Measurements from ENCODE around the gene DLEC1. TPM values are rescaled to one million over a fixed set of nuclear protein-coding genes. Genes with fewer than 3 reads are reported as not detected.

The DLEC1 gene
- total and polyA plus RNA-seq, 2 donors from 2014 or later, result 0.52 to 3.3 TPM

GRCh38 chr3:38099518-38099917, 60.5 kb downstream of the DLEC1 start:
- H3K4me3 ChIP-seq (ENCODE audit: low read length in 3 of 3), result no peak overlapping the region
- no peaks in the 10 kb centered on the region for H3K9me3 ChIP-seq (ENCODE audit: control insufficient read depth in 2 of 3, insufficient read depth in 1 of 3, low read length in 3 of 3)
- no peak overlapping the region for H3K9ac ChIP-seq (ENCODE audit: low read length in 3 of 3)

GRCh38 chr3:38100498-38100897, 61.5 kb downstream of the DLEC1 start:
- no peak overlapping the region for H3K27ac ChIP-seq (ENCODE audit: low read depth in 2 of 2, low read length in 2 of 2)
- FAIRE-seq, result no peak
- H3K9ac ChIP-seq (ENCODE audit: low read length in 3 of 3), result no peak overlapping the region
- intact Hi-C loops (cut with DNase I), result no loop called here
- no peaks in the 10 kb centered on the region for H3K36me3 ChIP-seq (ENCODE audit: control insufficient read depth in 2 of 3, insufficient read depth in 3 of 3, low read length in 3 of 3)
- no peak overlapping the region for H3K4me3 ChIP-seq (ENCODE audit: low read length in 3 of 3)
- H3K9me3 ChIP-seq (ENCODE audit: control insufficient read depth in 2 of 3, insufficient read depth in 1 of 3, low read length in 3 of 3), result no peaks in the 10 kb centered on the region
- H3K27me3 ChIP-seq (ENCODE audit: control insufficient read depth, insufficient read depth, low read length), result no peaks in the 10 kb centered on the region
- TF ChIP-seq CTCF (IDR thresholded peaks at IDR 0.05; ENCODE audit: borderline replicate concordance, extremely low read depth, insufficient read depth), result no peak
- H3K4me1 ChIP-seq (ENCODE audit: control insufficient read depth in 2 of 3, insufficient read depth in 2 of 3, low read depth in 1 of 3, low read length in 3 of 3), result no peaks in the 10 kb centered on the region
- no peak for DNase-seq

More at GRCh38 chr3:38099518-38099917, 60.5 kb downstream of the DLEC1 start:
- FAIRE-seq (no peak), DNase-seq (no peak)
- no peaks in the 10 kb centered on the region for H3K27me3 ChIP-seq (ENCODE audit: control insufficient read depth, insufficient read depth, low read length)
- intact Hi-C loops (cut with DNase I), result no loop called here
- no peak for TF ChIP-seq CTCF (IDR thresholded peaks at IDR 0.05; ENCODE audit: borderline replicate concordance, extremely low read depth, insufficient read depth)
- H3K27ac ChIP-seq (ENCODE audit: low read depth in 2 of 2, low read length in 2 of 2), result no peak overlapping the region
- no peaks in the 10 kb centered on the region for H3K36me3 ChIP-seq (ENCODE audit: control insufficient read depth in 2 of 3, insufficient read depth in 3 of 3, low read length in 3 of 3)
- H3K4me1 ChIP-seq (ENCODE audit: control insufficient read depth in 2 of 3, insufficient read depth in 2 of 3, low read depth in 1 of 3, low read length in 3 of 3), result no peaks in the 10 kb centered on the region

- H3K4me1 ChIP-seq (ENCODE audit: control insufficient read depth in 2 of 3, insufficient read depth in 2 of 3, low read depth in 1 of 3, low read length in 3 of 3), result no peaks in the 10 kb centered on the region
- FAIRE-seq (no peak), DNase-seq (no peak)
- no peaks in the 10 kb centered on the region for H3K27me3 ChIP-seq (ENCODE audit: control insufficient read depth, insufficient read depth, low read length)
- H3K9ac ChIP-seq (ENCODE audit: low read length in 3 of 3), result no peak overlapping the region
- H3K9me3 ChIP-seq (ENCODE audit: control insufficient read depth in 2 of 3, insufficient read depth in 1 of 3, low read length in 3 of 3), result no peaks in the 10 kb centered on the region
- intact Hi-C loops (cut with DNase I), result no loop called here
- H3K27ac ChIP-seq (ENCODE audit: low read depth in 2 of 2, low read length in 2 of 2), result no peak overlapping the region
- H3K4me3 ChIP-seq (ENCODE audit: low read length in 3 of 3), result no peak overlapping the region
- no peaks in the 10 kb centered on the region for H3K36me3 ChIP-seq (ENCODE audit: control insufficient read depth in 2 of 3, insufficient read depth in 3 of 3, low read length in 3 of 3)
- no peak for TF ChIP-seq CTCF (IDR thresholded peaks at IDR 0.05; ENCODE audit: borderline replicate concordance, extremely low read depth, insufficient read depth)
These were observed 62.9 kb downstream of the DLEC1 start for GRCh38 chr3:38101811-38102443.

GRCh38 chr3:38102444-38102814, 63.4 kb downstream of the DLEC1 start:
- H3K9ac ChIP-seq (ENCODE audit: low read length in 3 of 3), result no peak overlapping the region
- intact Hi-C loops (cut with DNase I), result no loop called here
- no peak overlapping the region for H3K4me3 ChIP-seq (ENCODE audit: low read length in 3 of 3)
- DNase-seq (no peak), FAIRE-seq (no peak)
- H3K4me1 ChIP-seq (ENCODE audit: control insufficient read depth in 2 of 3, insufficient read depth in 2 of 3, low read depth in 1 of 3, low read length in 3 of 3), result no peaks in the 10 kb centered on the region
- no peaks in the 10 kb centered on the region for H3K36me3 ChIP-seq (ENCODE audit: control insufficient read depth in 2 of 3, insufficient read depth in 3 of 3, low read length in 3 of 3)
- no peak for TF ChIP-seq CTCF (IDR thresholded peaks at IDR 0.05; ENCODE audit: borderline replicate concordance, extremely low read depth, insufficient read depth)
- no peaks in the 10 kb centered on the region for H3K9me3 ChIP-seq (ENCODE audit: control insufficient read depth in 2 of 3, insufficient read depth in 1 of 3, low read length in 3 of 3)
- H3K27me3 ChIP-seq (ENCODE audit: control insufficient read depth, insufficient read depth, low read length), result no peaks in the 10 kb centered on the region
- no peak overlapping the region for H3K27ac ChIP-seq (ENCODE audit: low read depth in 2 of 2, low read length in 2 of 2)

Measured in kidney (tissue), 14 donors.